GM06990 (cell line): Measurements from ENCODE around the gene PPTC7.
"Not testable (repeated sequence)": the region's sequence is repeated elsewhere in the genome, so short reads cannot be mapped to it uniquely, and the experiment has no call there.

Experiments
- DNase-seq: peaks from one replicate; pipeline ENCODE4 v3.0.0-alpha.2; 2011; ENCODE audit not compliant: insufficient read length; ENCODE audit errors: extremely low read depth
- H3K27me3 ChIP-seq: replicated peaks from 2 replicates; pipeline ENCODE4 v1.6.0; 2011; ENCODE audit warnings: low read length; ENCODE audit not compliant: control insufficient read depth, insufficient read depth
- H3K36me3 ChIP-seq: 2 replicates; pipeline ENCODE4 v1.5.1; 2011; ENCODE audit warnings: low read length; ENCODE audit not compliant: control insufficient read depth, insufficient read depth
- H3K4me3 ChIP-seq: replicated peaks from 2 replicates; pipeline ENCODE4 v1.5.1; 2011; ENCODE audit warnings: low read depth, mild to moderate bottlenecking, control low read depth, low read length
- TF ChIP-seq, protein P1 (sequence below): IDR thresholded peaks from 2 replicates; pipeline ENCODE4 v1.5.1; 2011; ENCODE audit warnings: low read length, control low read depth, mild to moderate bottlenecking, inconsistent platforms; ENCODE audit not compliant: insufficient read depth, poor library complexity, severe bottlenecking

PPTC7 gene

DNA sequence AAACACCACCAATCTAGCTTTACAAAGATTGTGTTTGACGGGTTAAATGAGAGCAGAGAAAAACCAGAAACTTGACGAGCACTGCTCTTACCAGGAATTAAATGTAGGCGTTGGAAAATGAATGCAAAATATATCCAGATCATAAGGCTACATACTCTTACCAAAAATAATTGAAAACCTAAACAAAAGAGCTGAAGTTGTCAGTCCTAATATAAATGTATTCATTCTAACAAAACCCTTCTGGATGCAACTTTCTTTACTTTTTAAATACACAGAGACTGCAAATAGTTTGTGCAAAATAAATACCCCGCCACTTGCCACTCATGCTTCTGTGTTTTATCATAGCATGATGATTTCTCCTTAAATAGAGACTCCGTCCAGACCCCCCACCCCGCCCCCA is 48.3 kb downstream of the PPTC7 start:
- Histone ChIP-seq H3K36me3 (peaks cover 10% of the 10 kb centered on the region), H3K27me3 (no peaks in the 10 kb centered on the region), H3K4me3 (no peak overlapping the region)
- TF ChIP-seq, protein P1, sequence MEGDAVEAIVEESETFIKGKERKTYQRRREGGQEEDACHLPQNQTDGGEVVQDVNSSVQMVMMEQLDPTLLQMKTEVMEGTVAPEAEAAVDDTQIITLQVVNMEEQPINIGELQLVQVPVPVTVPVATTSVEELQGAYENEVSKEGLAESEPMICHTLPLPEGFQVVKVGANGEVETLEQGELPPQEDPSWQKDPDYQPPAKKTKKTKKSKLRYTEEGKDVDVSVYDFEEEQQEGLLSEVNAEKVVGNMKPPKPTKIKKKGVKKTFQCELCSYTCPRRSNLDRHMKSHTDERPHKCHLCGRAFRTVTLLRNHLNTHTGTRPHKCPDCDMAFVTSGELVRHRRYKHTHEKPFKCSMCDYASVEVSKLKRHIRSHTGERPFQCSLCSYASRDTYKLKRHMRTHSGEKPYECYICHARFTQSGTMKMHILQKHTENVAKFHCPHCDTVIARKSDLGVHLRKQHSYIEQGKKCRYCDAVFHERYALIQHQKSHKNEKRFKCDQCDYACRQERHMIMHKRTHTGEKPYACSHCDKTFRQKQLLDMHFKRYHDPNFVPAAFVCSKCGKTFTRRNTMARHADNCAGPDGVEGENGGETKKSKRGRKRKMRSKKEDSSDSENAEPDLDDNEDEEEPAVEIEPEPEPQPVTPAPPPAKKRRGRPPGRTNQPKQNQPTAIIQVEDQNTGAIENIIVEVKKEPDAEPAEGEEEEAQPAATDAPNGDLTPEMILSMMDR: no peak
- DNase-seq: no peak

DNA sequence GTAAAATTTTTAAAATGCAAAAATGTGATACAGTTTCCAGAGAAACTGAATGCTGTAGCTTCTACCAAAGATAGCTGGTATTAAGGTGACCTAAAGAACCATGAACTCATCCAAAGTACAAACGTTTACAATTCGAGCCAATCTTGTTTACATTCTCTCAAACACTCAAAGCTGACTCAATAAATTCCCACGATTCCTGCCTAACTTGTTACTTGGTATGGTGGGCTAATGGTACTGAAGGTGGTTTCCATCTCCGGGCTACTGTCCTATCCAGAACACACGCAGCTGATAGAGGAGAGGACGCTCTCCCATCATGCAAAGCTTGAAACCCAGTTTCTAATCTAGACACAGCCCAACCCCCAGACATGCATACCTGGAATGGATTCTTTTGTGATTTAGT is 49.5 kb downstream of the PPTC7 start:
- TF ChIP-seq, protein P1: no peak
- no peak overlapping the region for H3K4me3 ChIP-seq
- H3K36me3 ChIP-seq: peaks cover 12% of the 10 kb centered on the region
- DNase-seq: no peak
- no peaks in the 10 kb centered on the region for H3K27me3 ChIP-seq

DNA sequence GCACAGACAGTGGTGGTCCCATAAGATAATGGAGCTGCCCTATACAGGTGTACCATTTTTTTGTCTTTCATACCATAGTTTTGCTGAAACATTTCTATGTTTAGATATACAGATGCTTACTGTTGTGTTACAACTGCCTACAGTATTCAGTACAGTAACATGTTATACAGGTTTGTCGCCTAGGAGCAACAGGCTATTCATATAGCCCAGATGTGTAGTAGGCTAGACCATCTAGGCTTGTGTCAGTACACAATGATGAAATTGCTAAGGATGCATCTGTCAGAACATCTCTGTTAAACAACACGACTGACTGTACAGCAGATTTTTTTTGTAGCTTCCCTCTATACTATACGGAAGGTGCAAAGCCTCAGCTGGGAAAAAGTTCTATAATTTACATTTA is 50.5 kb downstream of the PPTC7 start:
- Histone ChIP-seq H3K36me3 (peaks cover 8% of the 10 kb centered on the region), H3K27me3 (no peaks in the 10 kb centered on the region), H3K4me3 (no peak overlapping the region)
- TF ChIP-seq, protein P1: no peak
- DNase-seq: no peak

DNA sequence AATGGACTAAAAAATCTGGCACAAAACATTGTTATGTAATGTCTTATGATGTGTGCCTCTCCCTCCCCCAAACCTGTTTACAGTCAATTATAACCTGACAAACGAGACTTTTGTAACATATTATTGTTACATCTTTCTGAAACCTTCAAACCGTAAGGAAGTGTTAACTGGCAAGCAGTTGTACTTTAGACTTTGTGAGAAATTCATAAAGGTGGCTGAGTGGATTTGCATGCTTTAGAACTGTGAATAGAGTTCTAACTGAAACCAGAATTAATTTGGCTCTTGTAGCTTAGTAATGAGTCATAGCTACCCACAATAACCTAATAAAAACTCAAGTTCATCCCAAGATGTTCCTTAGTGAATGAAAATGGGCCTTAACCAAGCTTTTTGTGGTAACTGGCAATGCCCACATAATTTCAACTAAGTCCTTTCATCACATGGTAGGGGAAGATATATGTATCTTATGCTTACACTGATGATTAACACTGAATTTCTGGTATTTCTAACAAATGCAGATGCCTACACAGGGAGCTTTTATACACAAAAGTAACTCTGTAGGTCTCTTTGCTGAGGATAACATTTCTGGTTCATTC is 51.3 kb downstream of the PPTC7 start:
- H3K36me3 ChIP-seq: peaks cover 5% of the 10 kb centered on the region
- DNase-seq: peak; percentile 57
- H3K27me3 ChIP-seq: no peaks in the 10 kb centered on the region
- TF ChIP-seq, protein P1: no peak
- H3K4me3 ChIP-seq: no peak overlapping the region

DNA sequence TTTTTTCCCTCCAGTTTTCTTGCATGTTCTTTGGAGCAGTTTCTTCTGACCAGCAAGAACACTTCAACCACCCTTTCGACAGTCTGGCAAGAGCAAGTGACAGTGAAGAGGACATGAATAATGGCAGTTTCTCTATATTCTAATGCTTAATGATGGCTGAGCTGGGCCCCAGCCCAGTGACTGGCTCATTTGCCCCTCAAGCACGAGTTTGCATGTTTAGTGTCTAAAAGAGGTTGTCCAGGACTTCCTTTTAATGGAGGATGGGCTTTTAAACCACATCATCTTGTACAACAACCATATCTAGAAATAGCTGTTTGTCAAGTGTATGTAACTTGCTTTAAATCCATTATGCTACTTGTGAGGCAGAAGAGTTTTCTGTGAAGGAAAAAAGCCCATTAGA is 52.6 kb downstream of the PPTC7 start:
- peaks cover 2% of the 10 kb centered on the region; the same call in 1 of the 2 replicates for H3K36me3 ChIP-seq
- TF ChIP-seq, protein P1: no peak
- no peaks in the 10 kb centered on the region for H3K27me3 ChIP-seq
- no peak for DNase-seq
- H3K4me3 ChIP-seq: no peak overlapping the region

DNA sequence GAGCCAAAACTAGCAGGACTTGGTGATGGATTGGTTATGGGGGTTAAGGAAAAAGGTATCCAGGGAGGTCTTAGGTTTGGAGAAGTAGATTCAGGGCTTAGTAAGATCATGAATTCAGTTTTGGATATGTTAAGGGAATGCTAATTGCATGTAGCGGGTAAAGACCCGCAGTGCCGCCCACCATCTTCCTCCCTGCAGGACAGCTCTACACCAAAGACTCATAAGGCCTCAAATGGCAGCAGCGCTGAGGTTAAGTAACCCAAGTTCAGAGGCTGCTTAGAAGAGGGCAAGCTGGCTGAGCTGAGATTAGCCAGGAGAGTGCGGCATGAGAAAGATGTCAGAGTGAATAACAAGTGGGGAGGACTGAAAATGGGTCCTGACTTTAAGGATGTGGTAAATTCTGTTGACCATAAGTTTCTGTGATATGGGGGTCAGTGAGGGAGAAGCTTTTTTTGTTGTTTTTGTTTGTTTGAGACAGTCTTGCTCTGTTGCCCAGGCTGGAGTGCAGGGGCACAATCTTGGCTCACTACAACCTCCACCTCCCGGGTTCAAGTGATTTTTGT is 54.8 kb downstream of the PPTC7 start:
- DNase-seq: no peak
- Histone ChIP-seq H3K36me3 (peaks cover 2% of the 10 kb centered on the region; the same call in 1 of the 2 replicates), H3K4me3 (no peak overlapping the region), H3K27me3 (no peaks in the 10 kb centered on the region)
- TF ChIP-seq, protein P1: no peak

DNA sequence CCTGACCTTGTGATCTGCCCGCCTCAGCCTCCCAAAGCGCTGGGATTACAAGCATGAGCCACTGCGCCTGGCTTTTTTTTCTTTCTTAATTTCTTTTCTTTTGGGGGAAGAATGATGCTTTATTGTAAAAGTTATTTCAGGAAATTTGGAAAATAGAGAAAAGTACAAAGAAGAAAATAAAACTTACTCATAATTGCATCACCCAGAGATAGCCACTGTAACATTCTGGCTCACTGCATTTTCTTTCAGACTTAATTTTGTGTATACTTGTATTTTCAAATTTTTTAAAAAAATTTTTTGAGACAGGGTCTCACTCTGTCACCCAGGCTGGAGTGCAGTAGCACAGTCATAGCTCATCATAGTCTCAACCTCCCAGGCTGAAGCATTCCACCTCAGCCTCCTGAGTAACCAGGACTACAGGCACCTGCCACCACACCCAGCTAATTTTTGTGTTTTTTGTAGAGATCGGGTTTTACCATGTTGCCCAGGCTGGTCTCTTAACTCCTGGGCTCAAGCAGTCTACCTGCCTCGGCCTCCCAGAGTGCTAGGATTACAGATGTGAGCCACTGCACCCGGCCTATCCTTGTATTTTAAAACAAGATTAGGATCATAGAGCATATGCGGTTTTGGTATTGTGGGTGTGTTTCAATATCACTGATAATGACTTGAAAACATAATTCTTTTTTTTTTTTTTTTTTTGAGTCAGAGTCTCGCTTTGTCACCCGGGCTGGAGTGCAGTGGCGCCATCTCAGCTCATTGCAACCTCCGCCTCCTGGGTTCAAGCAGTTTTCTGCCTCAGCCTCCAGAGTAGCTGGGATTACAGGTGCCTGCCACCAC is 62.0 kb downstream of the PPTC7 start:
- DNase-seq, H3K36me3 ChIP-seq, H3K4me3 ChIP-seq, H3K27me3 ChIP-seq: not testable (repeated sequence)

DNA sequence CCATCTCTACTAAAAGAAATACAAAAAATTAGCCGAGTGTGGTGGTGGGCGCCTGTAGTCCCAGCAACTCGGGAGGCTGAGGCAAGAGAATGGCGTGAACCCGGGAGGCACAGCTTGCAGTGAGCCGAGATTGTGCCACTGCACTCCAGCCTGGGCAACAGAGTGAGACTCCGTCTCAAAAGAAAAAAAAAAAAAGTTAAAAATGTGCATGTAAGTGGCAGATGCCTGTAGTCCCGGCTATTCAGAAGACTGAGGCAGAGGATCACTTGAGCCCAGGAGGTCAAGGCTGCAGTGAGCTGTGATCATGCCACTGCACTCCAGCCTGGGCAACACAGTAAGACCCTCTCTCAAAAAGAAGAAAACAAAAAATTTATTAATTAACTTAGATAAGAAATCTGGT is 65.1 kb downstream of the PPTC7 start:
- H3K4me3 ChIP-seq, H3K27me3 ChIP-seq, DNase-seq, H3K36me3 ChIP-seq: not testable (repeated sequence)
